Right ventricle myocardium superior (tissue), 1 donor: ENCODE measurements around the gene ANKS1A. TPM values are rescaled to one million over a fixed set of nuclear protein-coding genes. Genes with fewer than 3 reads are reported as not detected.
"Not testable (repeated sequence)": the region's sequence is repeated elsewhere in the genome, so short reads cannot be mapped to it uniquely, and the experiment has no call there.

ENCODE experiments used
- ATAC-seq: fragments of 200-7000 bp; cut with Tn5 transposase; one replicate; pipeline ENCODE4 v1.9.1; 2020; ENCODE audit warnings: mild to moderate bottlenecking; ENCODE audit not compliant: poor library complexity
- DNase-seq: peaks from one replicate; pipeline ENCODE4 v3.0.0-alpha.2; 2020
- intact Hi-C: fragments of 100-400 bp; cut with DNase I; formaldehyde crosslinking; loops from one replicate; pipeline ENCODE4 v1.11.2; 2022
- total RNA-seq: library from RNA; stranded (reverse); fragmentation: NEBNext Ultra II Directional; extraction: Animal tissue kit (Norgen Biotek cat#: 25700); gene quantifications from one replicate; pipeline ENCODE4 v1.2.1, GENCODE V29; 2021
- donor health status: DM: no; HTN: yes; CAD: no; lungs with severe emphysema.

ANKS1A gene
- total RNA-seq, 1 donor from 2014 or later: 25.0 TPM

DNA sequence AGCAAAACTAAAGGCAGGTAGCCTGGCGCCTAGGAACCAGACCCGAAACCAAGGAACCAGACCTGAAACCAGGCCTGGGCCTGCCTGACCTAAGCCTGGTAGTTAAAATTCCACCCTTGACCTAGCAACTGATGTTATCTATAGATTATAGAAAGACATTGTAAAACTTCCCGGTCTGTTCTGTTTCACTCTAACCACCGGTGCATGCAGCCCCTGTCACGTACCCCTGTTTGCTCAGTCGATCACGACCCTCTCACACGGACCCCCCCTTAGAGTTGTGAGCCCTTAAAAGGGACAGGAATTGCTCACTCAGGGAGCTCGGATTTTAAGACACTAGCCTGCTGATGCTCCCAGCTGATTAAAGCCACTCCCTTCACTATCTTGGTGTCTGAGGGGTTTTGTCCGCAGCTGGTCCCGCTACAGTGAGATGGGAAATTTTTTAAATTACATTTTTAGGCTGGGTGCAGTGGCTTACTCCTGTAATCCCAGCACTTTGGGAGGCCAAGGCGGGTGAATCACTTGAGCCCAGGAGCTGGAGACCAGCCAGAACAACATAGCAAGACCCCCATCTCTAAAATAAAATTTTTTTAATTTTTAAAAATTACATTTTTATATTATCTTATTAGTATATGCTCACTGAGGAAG is 115.0 kb downstream of the ANKS1A start:
- intact Hi-C loops: loop anchor here (10.0 kb wide), 1 partner anchor 71 kb away; no protein-coding TSS in a partner anchor
- ATAC-seq, DNase-seq: not testable (repeated sequence)

DNA sequence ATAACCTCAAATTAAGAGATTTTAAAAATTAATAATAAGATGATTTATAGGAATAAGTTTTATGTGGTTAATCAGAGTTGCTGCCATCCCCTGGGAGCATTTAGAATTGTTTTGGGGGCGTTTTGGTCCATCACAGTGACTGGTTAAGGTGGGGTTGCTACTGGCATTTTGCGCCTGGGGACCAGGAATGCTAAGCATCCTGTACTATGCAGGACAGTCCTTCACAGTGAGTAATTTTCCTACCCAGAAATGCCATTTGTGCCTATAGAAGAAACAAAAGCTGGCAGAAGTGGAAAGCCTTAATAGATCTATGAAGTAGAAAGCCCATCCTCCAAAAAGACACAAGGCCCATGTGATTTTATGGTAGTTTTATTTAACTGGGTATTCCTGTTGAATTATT is 118.0 kb downstream of the ANKS1A start:
- intact Hi-C loops: loop anchor here (10.0 kb wide), 1 partner anchor 68 kb away; no protein-coding TSS in a partner anchor
- no peak for ATAC-seq
- DNase-seq: no peak

DNA sequence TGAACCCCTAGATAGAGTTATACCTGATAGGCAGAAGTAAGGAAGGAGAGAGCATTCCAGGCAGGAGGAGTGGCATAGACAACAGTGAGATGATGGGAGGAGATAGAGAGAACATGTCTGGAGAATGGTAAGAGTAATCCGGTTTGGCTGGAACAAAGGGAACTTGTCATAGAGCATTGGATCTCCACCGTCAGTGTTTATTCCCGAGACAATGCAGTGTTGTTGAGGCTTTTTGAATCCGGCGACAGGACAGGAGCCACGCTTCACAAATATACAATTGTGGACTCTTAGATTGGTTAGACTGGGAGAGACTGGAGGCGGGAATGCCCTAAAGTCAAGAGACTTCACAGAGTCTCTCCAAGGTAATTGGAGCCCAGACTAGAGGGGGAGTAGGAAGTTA is 119.8 kb downstream of the ANKS1A start:
- ATAC-seq: no peak
- no peak for DNase-seq
- intact Hi-C loops: loop anchor here (10.0 kb wide), 1 partner anchor 66 kb away; no protein-coding TSS in a partner anchor

DNA sequence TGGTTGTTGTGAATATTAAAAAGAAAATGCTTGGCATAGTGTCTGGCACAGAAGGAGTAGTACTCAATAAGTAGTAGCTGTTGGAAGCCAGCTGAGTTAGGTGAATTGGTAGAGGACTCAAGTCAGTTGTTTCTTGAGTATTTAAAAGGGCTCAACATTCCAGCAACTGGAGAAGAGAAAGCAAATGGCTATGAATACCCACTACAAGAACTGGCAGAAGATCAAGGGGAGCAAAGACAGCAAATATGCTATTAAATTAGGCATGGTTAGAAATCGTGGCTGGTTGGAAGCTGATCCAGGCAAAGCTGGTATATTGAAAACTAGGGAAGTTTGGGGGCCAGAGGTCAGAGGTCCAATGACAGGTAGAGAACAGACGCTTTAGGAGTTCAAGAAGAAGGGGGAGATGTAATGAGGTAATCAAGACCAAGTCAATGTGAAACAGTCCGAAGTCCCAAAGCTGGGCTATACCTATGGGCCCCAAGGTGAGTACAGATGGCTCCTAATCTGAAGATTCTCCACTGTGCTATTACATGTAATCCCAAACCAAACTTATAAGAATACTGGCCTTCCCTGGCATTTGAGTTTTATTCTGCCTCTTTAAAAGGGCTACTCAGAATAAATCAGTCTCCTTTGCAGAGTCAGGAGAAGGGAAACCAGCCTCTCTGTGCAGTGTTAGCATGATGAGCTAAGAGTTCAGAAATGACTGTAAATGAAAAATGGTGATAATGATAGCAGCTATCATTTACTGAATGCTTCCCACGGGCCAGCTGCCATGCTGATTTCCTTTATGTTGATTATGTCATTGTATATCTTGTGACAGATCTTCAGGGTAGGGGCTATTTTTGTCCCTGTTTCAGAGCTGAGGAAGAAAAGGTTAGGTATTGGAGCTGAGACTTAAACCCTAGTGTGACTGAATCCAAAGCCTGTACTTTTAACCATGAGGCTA is 122.3 kb downstream of the ANKS1A start:
- ATAC-seq (no peak), DNase-seq (no peak)
- intact Hi-C loops: no loop called here

DNA sequence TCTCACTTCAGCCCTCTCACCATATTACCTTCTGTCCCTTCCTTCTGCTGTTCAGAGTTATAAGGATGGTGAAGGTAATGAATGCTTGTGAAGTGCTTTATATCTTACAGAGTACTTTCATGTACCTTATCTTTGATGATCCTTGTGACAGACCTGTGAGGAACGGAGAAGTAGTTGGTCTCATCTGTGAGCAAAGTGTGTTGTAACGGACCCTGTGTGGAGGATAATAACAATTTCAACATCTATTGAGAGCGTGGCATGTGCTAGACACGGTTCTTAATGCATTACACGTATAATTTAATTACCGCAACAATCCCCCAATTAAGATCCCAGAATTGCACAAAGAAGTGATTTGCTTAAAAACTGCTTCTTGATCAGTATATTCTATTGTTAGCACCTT is 124.6 kb downstream of the ANKS1A start:
- ATAC-seq: no peak
- DNase-seq: no peak
- intact Hi-C loops: no loop called here

DNA sequence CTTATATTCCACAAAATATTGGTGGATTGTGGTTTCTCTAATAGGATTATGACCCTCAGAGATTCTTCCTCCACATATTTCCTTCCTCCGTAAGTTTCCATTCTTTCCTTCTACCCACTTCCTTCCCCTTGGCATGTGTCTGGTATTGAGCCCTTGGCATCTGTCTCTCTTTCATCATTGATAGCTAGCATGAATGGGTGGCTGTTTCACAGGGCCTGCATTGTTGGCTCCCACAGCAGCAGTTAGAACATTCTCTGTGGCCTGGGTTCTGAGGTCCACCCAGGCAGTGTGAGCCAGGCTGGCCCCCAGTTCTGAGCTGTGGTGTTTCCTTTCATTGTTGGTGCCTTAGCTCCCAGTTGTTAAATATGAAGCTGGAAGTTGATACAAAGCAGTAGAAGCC is 125.3 kb downstream of the ANKS1A start:
- ATAC-seq: no peak
- DNase-seq: no peak
- intact Hi-C loops: no loop called here

DNA sequence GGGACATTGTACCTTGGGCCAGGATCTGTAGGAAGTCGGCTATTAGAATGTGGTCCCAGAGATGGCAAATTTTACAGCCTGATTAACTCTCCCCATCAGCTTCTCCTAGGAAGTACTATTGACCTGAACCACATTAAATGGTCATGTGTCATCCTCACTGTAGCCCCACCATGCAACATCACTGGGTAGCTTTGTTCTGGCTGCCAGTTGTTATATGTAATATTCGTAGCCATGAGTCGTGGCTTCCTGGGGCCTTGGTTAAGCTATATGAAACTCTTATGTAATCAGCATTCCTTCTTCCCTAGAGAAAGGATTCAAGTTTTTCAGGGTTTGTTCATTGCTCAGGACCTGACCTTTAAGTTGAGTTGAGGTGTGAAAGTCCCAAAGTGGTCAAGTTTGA is 125.7 kb downstream of the ANKS1A start:
- ATAC-seq: no peak
- DNase-seq: no peak
- intact Hi-C loops: no loop called here

DNA sequence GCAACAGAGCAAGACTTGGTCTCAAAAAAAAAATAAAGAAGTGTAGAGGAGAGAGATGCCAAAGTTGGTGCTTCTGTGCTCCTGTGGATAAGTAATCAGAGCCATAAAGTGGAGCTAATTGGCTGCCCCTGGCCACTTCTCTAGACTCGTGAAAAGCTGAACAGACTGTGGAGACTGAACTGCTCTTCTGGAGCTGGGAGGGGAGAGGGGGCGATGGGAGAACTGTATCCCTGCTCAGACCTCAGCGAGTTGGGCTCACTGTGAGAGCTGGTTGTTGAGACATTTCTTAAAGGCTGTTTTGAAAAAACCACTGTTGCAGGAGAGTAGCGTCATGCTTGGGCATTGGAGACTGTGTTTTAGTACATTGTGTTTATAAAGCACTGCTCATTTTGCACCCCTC is 126.4 kb downstream of the ANKS1A start:
- ATAC-seq (no peak), DNase-seq (no peak)
- intact Hi-C loops: no loop called here

DNA sequence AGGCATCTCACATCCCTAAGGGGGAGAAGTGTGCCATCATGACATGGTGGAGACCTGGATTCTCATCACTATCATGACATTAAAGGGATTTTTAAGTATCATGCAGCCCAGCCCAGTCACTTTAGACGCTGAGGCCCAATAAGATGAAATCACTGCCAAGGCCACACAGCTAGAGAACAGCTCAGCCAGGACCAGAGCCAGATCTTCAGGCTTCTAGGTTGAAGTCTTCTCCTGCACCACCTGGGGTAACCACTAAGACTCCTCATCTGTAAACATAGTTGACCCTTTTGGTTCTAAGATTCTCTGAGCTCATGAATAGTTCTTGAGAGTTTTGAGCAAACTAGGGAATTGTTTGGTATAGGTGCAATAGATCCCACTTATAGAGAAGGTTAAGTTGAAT is 126.9 kb downstream of the ANKS1A start:
- ATAC-seq (no peak), DNase-seq (no peak)
- intact Hi-C loops: no loop called here

DNA sequence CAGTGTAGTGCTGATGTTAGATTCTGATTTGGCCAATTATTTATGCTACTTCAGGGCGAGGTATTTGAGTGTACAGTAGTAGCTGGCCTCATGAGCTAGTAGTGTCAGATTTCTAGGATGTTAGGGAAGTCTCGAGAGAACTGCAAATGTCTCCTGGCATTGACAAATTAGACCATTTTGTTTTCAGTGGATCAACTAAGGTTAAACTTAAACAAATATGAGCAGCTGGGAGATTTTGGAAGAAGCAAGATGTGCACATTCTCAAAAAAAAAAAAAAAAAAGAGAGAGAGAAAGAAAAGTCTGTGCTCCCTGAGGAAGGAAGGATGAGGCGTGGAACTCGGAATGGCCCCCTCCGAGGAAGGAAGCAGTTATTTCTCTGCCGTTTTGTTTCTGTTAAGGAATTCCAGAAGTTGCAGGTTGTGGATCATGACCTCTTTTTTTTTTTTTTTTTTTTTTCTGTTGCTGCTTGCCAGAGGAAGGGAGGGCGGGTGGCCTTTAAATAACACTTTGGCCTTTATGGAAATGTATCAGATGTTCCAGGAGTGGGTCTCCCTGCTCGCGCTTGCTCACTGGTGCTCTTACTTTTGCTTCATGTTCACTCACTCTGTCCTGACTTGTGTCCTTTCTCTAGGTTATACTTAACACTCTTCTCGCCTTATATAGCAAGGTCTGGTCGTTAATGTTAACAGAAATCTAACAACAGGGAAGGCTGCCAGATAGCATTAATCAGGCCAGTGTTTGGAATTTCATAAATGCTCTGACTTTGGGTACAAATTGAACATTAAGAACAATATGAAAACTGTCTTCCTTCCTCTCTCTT is 127.7 kb downstream of the ANKS1A start:
- peak; percentile 56 for DNase-seq

DNA sequence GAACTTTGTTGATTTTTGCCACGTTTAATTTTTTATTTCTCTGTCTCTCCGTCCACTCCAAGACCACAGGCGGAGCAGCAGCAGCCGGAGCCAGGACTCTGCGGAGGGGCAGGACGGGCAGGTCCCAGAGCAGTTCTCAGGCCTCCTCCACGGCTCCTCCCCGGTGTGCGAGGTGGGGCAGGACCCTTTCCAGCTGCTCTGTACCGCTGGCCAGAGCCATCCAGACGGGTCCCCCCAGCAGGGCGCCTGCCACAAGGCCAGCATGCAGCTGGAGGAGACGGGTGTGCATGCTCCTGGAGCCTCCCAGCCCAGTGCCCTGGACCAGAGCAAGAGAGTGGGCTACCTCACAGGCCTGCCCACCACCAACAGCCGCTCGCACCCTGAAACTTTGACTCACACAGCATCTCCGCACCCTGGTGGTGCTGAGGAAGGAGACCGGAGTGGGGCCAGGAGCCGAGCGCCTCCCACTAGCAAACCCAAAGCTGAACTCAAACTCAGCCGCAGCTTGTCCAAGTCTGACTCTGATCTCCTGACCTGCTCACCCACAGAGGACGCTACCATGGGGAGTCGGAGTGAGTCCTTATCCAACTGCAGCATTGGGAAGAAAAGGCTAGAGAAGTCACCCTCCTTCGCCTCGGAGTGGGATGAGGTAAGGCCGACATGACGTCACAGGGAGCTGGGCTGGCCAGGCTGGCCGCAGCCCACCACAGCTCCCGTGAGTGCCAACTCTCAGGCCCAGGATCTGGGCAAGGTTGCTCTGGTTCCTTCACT is 128.5 kb downstream of the ANKS1A start:
- intact Hi-C loops: no loop called here

More for the DNA sequence above, 127.7 kb downstream of the ANKS1A start:
- intact Hi-C loops: no loop called here
- ATAC-seq: peak; percentile 75

DNA sequence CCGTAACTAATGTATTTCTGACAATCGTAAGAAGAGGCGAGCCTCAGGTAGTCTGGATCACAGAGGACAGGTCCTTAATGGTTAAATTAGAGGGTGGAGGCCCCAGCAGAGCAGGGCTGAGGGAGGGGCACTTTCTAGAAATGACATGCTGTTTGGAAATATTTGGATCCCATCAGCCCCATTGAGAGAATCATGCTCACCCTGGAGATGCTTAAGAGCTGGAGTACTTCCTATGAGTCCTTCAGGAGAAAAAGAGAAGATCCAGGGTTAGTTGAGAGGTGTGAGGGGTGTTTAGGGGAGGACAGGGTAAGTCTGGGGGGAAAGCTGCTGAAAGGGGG is 129.1 kb downstream of the ANKS1A start:
- DNase-seq: no peak
- intact Hi-C loops: no loop called here
- ATAC-seq: peak; percentile 25

More for the DNA sequence above, 128.5 kb downstream of the ANKS1A start:
- ATAC-seq (peak; percentile 69), DNase-seq (peak; percentile 76)

DNA sequence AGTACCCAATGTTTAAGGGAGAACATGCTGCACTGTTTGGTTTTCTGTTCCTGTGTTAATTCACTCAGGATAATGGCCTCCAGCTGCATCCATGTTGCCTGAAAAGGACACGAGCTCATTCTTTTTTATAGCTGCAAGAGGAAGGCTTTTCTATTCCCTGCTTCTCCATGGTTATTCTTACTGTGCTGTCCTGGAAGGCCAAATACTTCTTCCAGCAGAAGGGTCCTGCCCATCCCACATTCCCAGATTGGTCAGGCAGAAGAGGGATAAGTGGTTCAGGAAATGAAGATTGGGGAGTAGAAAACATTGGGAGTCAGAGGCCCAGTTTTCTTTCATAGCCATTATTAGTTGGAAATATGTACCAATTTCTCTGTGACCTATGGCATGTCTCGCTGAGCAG is 129.7 kb downstream of the ANKS1A start:
- DNase-seq: no peak
- intact Hi-C loops: no loop called here
- ATAC-seq: no peak

DNA sequence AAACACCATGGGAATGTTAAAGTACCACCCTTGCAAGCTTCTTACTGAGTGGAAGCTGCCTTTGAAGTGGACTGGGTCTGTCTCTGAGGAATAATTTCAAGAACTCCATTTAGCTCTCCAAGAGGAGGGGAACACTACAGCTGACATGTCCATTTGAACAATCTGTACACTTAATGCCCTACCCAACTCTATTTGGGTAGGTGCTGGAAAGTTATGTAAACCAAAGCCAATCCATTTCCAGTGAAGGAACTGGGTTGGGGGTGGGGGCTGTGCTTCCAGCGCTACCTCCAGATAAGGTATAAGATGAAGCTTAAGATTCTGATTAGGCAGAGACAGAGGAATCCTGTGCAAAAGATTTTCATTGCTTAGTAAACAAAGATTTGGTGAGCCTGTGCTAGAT is 130.1 kb downstream of the ANKS1A start:
- DNase-seq (no peak), ATAC-seq (no peak)
- intact Hi-C loops: no loop called here

DNA sequence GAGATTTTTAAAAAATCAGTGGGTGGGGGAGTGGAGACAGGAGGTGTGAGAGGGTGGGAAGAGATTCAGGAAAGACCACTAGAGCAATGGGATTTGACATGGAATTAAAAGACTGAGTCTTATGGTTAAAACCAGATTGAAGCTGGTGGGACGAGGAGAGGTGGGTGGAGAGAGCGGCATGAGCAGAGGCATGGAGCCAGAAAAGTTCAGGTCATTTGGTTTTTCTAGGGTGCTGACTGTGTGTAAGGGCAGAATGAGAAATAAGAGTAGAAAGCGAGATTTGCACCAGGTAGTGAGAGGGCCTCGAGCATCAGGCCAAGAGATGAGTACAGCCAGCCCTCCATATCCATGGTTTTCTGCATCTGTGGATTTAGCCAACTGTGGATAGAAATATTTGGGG is 130.8 kb downstream of the ANKS1A start:
- no peak for ATAC-seq
- intact Hi-C loops: no loop called here
- no peak for DNase-seq

DNA sequence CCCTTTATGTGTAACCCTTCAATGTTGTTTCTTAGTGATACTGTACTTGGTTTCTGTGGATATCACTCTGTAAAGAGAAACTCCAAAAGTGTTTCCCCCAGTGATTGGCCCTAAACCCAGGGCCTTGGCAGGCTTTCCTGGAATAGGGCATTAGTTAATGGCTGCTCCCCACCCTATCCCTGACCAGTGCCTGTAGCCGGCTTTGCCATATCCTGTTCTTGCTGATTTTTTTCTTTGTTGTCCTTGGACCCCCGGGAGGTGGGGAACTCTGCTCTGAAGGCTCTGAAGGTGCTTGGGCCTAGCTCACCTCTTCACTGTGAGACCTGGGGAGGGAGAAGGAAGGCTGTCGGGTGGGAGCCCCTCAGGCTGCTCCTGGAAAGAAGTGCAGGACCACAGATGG is 131.9 kb downstream of the ANKS1A start:
- ATAC-seq (no peak), DNase-seq (peak; percentile 63)
- intact Hi-C loops: no loop called here

DNA sequence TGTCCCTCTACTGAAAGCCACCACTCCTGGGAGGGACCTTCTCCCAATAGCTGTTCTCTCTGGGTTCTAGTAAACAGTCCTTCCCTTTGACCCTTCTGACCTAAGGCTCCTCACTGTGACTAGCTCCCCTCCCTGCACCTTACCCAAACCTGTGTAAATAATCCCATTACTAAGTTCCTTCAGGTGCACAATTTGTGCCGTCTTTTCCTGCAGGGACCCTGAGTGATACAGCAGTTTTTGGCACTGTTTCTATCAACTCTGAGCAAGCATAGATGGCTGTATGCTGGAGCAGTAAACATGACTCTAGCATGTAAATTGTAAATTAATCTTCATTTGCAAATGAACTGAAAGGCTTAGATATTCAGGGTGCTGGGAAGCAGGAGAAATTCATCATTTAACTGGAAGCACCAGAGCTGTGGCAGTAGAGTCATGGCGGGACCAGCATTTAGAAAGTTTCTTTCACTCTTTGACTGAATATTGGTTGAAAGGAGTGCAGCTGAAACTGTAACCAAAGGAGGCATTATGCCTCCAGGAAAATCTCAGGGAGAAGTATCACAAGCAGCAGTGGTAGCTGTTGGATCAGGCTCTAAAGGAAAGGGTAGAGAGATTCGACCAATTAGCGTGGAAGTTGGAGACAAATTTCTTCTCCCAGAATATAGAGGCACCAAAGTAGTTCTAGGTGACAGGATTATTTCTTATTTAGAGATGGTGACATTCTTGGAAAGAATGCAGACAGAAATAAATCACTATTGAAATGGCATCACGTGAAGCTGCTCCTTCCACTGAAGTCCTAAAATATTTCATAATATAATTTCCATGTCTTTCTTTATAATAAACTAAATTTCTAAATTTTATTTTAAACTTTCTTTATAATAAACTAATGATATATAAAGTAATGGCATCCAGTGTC is 134.3 kb downstream of the ANKS1A start:
- intact Hi-C loops: no loop called here
- DNase-seq: no peak
- ATAC-seq: no peak
